ENCODE results near the gene EFCAB6.

EFCAB6 gene

DNA sequence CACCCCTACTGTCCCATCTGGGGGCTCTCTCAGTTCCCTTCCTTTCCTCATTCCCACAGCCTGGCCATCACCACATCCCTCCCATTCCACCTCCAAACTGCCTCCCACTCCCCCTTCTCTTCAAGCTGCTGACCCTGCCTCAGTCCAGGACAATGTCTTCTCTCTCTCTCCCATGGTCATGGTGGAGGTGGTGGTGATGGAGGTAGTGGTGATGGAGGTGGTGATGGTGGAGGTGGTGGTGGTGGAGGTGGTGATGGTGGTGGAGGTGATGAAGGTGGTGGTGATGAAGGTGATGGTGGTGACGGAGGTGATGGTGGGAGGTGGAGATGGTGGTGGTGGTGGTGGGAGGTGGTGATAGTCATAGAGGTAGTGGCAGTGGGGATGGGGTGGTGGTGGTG is 313.2 kb downstream of the EFCAB6 start:
- no peaks in the 10 kb centered on the region for H3K4me1 ChIP-seq (ENCODE audit: insufficient read depth, low read length, poor library complexity, severe bottlenecking)
- no peaks in the 10 kb centered on the region for H3K9me3 ChIP-seq (ENCODE audit: insufficient read depth, low read depth, low read length)
- no peak overlapping the region for H3K4me3 ChIP-seq (ENCODE audit: low read length, poor library complexity, severe bottlenecking)
- no peaks in the 10 kb centered on the region for H4K20me1 ChIP-seq (ENCODE audit: insufficient read depth, low read length, poor library complexity, severe bottlenecking)
- TF ChIP-seq EZH2phosphoT487 (IDR thresholded peaks at IDR 0.05; ENCODE audit: borderline replicate concordance): no peak
- TF ChIP-seq, protein P1, sequence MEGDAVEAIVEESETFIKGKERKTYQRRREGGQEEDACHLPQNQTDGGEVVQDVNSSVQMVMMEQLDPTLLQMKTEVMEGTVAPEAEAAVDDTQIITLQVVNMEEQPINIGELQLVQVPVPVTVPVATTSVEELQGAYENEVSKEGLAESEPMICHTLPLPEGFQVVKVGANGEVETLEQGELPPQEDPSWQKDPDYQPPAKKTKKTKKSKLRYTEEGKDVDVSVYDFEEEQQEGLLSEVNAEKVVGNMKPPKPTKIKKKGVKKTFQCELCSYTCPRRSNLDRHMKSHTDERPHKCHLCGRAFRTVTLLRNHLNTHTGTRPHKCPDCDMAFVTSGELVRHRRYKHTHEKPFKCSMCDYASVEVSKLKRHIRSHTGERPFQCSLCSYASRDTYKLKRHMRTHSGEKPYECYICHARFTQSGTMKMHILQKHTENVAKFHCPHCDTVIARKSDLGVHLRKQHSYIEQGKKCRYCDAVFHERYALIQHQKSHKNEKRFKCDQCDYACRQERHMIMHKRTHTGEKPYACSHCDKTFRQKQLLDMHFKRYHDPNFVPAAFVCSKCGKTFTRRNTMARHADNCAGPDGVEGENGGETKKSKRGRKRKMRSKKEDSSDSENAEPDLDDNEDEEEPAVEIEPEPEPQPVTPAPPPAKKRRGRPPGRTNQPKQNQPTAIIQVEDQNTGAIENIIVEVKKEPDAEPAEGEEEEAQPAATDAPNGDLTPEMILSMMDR (conservative IDR thresholded peaks at IDR 0.05; ENCODE audit: low read length): no peak
- no peaks in the 10 kb centered on the region for H3F3A ChIP-seq (ENCODE audit: low read depth)
- H3K36me3 ChIP-seq (ENCODE audit: insufficient read depth, low read length): no peaks in the 10 kb centered on the region
- no peak overlapping the region for H3K9ac ChIP-seq (ENCODE audit: low read depth, low read length, poor library complexity, severe bottlenecking)
- no peaks in the 10 kb centered on the region for H3K79me2 ChIP-seq (ENCODE audit: insufficient read depth, low read length)
- H2AFZ ChIP-seq (ENCODE audit: low read length): no peak overlapping the region
- H3K4me2 ChIP-seq (ENCODE audit: low read depth, low read length, poor library complexity, severe bottlenecking): no peak overlapping the region
- H3K9me2 ChIP-seq (replicated peaks; ENCODE audit: low read depth, low read length): no peaks in the 10 kb centered on the region
- no peaks in the 10 kb centered on the region for H3K27me3 ChIP-seq (ENCODE audit: insufficient read depth, low read length, poor library complexity, severe bottlenecking)

DNA sequence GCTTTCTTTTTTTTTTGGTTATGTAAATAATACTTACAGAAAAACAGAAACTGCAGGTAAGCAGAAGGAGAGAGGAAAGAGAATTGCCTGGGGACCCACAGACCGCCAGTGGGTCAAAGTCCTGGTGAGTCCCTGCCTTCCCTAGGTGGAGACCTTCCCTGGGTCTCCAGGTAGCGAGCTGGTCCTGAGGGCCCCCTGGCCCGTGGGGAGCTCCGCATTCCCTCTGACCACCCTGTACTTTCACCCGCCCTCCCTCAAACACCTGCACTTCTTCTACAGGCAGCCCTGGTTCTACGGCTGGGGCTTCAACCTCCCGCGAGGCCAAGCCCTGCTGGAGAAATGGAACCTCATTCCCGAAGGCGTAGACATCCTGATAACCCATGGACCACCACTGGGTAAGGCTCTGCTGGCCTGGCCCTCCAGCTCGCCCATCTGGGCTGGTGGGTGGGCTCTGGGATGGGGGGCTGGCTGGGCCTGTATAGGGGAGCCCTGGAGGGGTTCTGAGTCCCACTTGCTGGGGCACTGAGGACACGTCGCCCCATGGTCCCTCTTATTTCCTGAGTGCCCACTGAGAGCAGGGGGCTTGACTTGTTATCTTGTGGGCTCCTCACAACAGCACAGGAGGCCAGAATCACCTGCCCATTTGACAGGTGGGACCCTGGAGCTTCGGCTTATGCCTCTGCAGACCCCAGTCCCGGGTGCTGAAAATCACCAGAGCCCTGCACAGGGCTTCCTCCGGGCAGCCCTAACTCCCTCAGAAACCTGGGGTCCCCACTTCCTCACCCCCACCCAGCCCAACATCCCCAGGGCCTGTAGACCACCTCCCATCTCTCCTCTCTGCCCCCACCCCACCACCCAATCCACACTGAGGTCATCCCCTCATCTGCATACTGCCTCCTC is 313.9 kb downstream of the EFCAB6 start:
- no peaks in the 10 kb centered on the region for H3K9me2 ChIP-seq (replicated peaks; ENCODE audit: low read depth, low read length)
- no peak overlapping the region for H3K9ac ChIP-seq (ENCODE audit: low read depth, low read length, poor library complexity, severe bottlenecking)
- no peaks in the 10 kb centered on the region for H4K20me1 ChIP-seq (ENCODE audit: insufficient read depth, low read length, poor library complexity, severe bottlenecking)
- no peak overlapping the region for H2AFZ ChIP-seq (ENCODE audit: low read length)
- no peak overlapping the region for H3K4me3 ChIP-seq (ENCODE audit: low read length, poor library complexity, severe bottlenecking)
- H3F3A ChIP-seq (ENCODE audit: low read depth): no peaks in the 10 kb centered on the region
- H3K79me2 ChIP-seq (ENCODE audit: insufficient read depth, low read length): no peaks in the 10 kb centered on the region
- H3K4me1 ChIP-seq (ENCODE audit: insufficient read depth, low read length, poor library complexity, severe bottlenecking): no peaks in the 10 kb centered on the region
- no peaks in the 10 kb centered on the region for H3K27me3 ChIP-seq (ENCODE audit: insufficient read depth, low read length, poor library complexity, severe bottlenecking)
- TF ChIP-seq, protein P1 (conservative IDR thresholded peaks at IDR 0.05; ENCODE audit: low read length): no peak
- no peak for TF ChIP-seq EZH2phosphoT487 (IDR thresholded peaks at IDR 0.05; ENCODE audit: borderline replicate concordance)
- H3K36me3 ChIP-seq (ENCODE audit: insufficient read depth, low read length): no peaks in the 10 kb centered on the region
- H3K4me2 ChIP-seq (ENCODE audit: low read depth, low read length, poor library complexity, severe bottlenecking): no peak overlapping the region
- H3K9me3 ChIP-seq (ENCODE audit: insufficient read depth, low read depth, low read length): no peaks in the 10 kb centered on the region

DNA sequence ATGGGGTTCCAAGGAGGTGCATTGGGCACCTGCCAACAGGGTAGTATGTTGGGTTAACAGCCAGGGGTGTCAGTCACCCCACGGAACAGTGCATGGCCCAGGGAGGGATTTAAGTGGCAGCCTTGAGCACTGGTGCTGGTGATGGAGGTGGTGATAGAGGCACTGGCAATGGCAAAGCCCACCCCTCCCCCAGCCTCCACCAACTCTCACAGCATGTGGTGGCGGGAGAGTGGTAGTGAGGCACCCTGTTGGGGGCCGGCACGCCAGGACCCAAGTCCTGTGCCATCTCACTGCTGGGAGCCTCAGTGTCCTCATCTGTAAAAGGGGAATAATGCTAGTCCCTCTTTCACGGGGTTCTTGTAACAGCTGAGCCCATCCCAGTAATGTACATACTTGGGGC is 318.8 kb downstream of the EFCAB6 start:
- TF ChIP-seq, protein P1 (conservative IDR thresholded peaks at IDR 0.05; ENCODE audit: low read length): no peak
- TF ChIP-seq EZH2phosphoT487 (IDR thresholded peaks at IDR 0.05; ENCODE audit: borderline replicate concordance): no peak
- H2AFZ ChIP-seq (ENCODE audit: low read length): no peak overlapping the region
- H3K4me1 ChIP-seq (ENCODE audit: insufficient read depth, low read length, poor library complexity, severe bottlenecking): no peaks in the 10 kb centered on the region
- no peak overlapping the region for H3K9ac ChIP-seq (ENCODE audit: low read depth, low read length, poor library complexity, severe bottlenecking)
- no peaks in the 10 kb centered on the region for H3K36me3 ChIP-seq (ENCODE audit: insufficient read depth, low read length)
- H3K9me2 ChIP-seq (replicated peaks; ENCODE audit: low read depth, low read length): no peaks in the 10 kb centered on the region
- no peaks in the 10 kb centered on the region for H3K27me3 ChIP-seq (ENCODE audit: insufficient read depth, low read length, poor library complexity, severe bottlenecking)
- no peaks in the 10 kb centered on the region for H4K20me1 ChIP-seq (ENCODE audit: insufficient read depth, low read length, poor library complexity, severe bottlenecking)
- H3K79me2 ChIP-seq (ENCODE audit: insufficient read depth, low read length): no peaks in the 10 kb centered on the region
- no peak overlapping the region for H3K4me2 ChIP-seq (ENCODE audit: low read depth, low read length, poor library complexity, severe bottlenecking)
- no peak overlapping the region for H3K4me3 ChIP-seq (ENCODE audit: low read length, poor library complexity, severe bottlenecking)
- H3K9me3 ChIP-seq (ENCODE audit: insufficient read depth, low read depth, low read length): no peaks in the 10 kb centered on the region
- no peaks in the 10 kb centered on the region for H3F3A ChIP-seq (ENCODE audit: low read depth)
